HG03196 (cell line): ENCODE results near the gene HSD3B1.
"Not testable (repeated sequence)": the region's sequence is repeated elsewhere in the genome, so short reads cannot be mapped to it uniquely, and the experiment has no call there.

ENCODE experiments used
- ATAC-seq: cut with Tn5 transposase; IDR thresholded peaks from one replicate; pipeline ENCODE4 v1.9.1; 2021; ENCODE audit not compliant: unreplicated experiment

The HSD3B1 gene

DNA sequence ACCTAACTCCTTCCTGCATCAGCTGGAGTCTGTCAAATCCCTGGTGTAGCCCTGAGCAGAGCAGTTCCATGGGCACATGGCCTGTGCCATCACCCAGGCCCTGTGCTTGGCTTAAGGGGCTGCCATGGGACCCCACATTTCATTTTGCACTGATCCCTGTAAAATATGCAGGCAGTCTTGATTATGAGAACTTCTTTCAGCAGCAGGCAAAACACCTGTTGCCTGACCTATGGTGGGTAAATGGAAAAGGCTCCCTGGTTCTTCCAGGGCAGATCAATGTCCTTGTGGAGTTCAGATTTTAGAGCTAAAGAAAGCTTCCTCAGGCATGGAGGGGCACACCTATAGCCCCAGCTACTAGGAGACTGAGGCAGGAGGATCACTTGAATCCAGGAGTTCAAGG is 44.2 kb downstream of the HSD3B1 start:
- no peak for ATAC-seq

- ATAC-seq = not testable (repeated sequence)
These were observed 45.6 kb downstream of the HSD3B1 start for GRCh38 chr1:119552656-119553055.

- ATAC-seq = not testable (repeated sequence)
These were observed 46.5 kb downstream of the HSD3B1 start for GRCh38 chr1:119553302-119554071.

GRCh38 chr1:119554183-119554582 is 47.2 kb downstream of the HSD3B1 start:
- no peak for ATAC-seq

- no peak for ATAC-seq
These were observed 49.4 kb downstream of the HSD3B1 start for GRCh38 chr1:119556423-119556822.

DNA sequence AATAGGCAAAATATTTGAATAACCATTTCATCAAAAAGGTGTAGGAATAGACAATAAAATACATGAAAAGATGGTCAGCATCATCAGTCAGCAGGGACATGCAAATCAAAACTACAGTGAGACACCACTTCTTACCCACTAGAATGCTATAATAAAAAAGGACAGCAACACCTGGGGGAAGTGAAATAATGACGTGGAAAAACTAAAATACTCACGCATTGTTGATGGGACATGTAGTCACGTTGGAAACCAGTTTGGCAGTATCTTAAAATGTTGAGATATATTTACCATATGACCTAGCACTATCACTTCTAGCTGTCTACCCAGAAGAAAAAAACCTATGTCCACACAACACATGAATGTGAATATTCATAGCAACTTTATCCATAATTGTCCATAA is 53.4 kb downstream of the HSD3B1 start:
- not testable (repeated sequence) for ATAC-seq

GRCh38 chr1:119564548-119564947 is 57.5 kb downstream of the HSD3B1 start:
- no peak for ATAC-seq
